SKM-1 (cell line): ENCODE results near the gene ZNRF1.
"Not testable (repeated sequence)": the region's sequence is repeated elsewhere in the genome, so short reads cannot be mapped to it uniquely, and the experiment has no call there.

Experiments used
- DNase-seq: peaks from one replicate; lab custom pipeline; 2025; ENCODE audit not compliant: unreplicated experiment; lab: John Stamatoyannopoulos, UW

Gene ZNRF1

GRCh38 chr16:75074920-75075687, 76.3 kb downstream of the ZNRF1 start:
- peak; percentile 86 for DNase-seq

GRCh38 chr16:75075688-75076268, 77.0 kb downstream of the ZNRF1 start:
- peak; percentile 26 for DNase-seq

- DNase-seq: no peak
These were observed 80.1 kb downstream of the ZNRF1 start for GRCh38 chr16:75078886-75079285.

GRCh38 chr16:75079346-75079926, 80.6 kb downstream of the ZNRF1 start:
- no peak for DNase-seq

- no peak for DNase-seq
These were observed 81.6 kb downstream of the ZNRF1 start for GRCh38 chr16:75080205-75081029.

- DNase-seq: no peak
These were observed 82.5 kb downstream of the ZNRF1 start for GRCh38 chr16:75081179-75081859.

GRCh38 chr16:75083813-75084212, 85.0 kb downstream of the ZNRF1 start:
- no peak for DNase-seq

GRCh38 chr16:75085556-75085955, 86.7 kb downstream of the ZNRF1 start:
- DNase-seq: no peak

GRCh38 chr16:75086281-75086680, 87.5 kb downstream of the ZNRF1 start:
- DNase-seq: no peak

GRCh38 chr16:75086688-75087374, 88.0 kb downstream of the ZNRF1 start:
- DNase-seq: no peak

GRCh38 chr16:75087375-75087979, 88.7 kb downstream of the ZNRF1 start:
- no peak for DNase-seq

GRCh38 chr16:75088216-75088615, 89.4 kb downstream of the ZNRF1 start:
- no peak for DNase-seq

GRCh38 chr16:75088934-75089333, 90.1 kb downstream of the ZNRF1 start:
- DNase-seq: no peak

- no peak for DNase-seq
These were observed 90.8 kb downstream of the ZNRF1 start for GRCh38 chr16:75089486-75090202.

GRCh38 chr16:75090899-75091298, 92.1 kb downstream of the ZNRF1 start:
- not testable (repeated sequence) for DNase-seq

- DNase-seq: not testable (repeated sequence)
These were observed 92.8 kb downstream of the ZNRF1 start for GRCh38 chr16:75091619-75092018.

GRCh38 chr16:75092777-75093176, 94.0 kb downstream of the ZNRF1 start:
- DNase-seq: no peak

GRCh38 chr16:75093598-75094540, 95.0 kb downstream of the ZNRF1 start:
- no peak for DNase-seq
